Measurements from ENCODE around the gene PDK2. TPM values are rescaled to one million over a fixed set of nuclear protein-coding genes. Genes with fewer than 3 reads are reported as not detected.
A peak's percentile ranks its signal among the peaks of the same experiment; 100 is the strongest.

Gene PDK2
- total and polyA plus RNA-seq, 9 of the 15 experiments (the other 6 are each of a cell fraction or from before 2014, with no cell fraction given) = 0.03 to 2.5 (median 1.4) TPM

DNA sequence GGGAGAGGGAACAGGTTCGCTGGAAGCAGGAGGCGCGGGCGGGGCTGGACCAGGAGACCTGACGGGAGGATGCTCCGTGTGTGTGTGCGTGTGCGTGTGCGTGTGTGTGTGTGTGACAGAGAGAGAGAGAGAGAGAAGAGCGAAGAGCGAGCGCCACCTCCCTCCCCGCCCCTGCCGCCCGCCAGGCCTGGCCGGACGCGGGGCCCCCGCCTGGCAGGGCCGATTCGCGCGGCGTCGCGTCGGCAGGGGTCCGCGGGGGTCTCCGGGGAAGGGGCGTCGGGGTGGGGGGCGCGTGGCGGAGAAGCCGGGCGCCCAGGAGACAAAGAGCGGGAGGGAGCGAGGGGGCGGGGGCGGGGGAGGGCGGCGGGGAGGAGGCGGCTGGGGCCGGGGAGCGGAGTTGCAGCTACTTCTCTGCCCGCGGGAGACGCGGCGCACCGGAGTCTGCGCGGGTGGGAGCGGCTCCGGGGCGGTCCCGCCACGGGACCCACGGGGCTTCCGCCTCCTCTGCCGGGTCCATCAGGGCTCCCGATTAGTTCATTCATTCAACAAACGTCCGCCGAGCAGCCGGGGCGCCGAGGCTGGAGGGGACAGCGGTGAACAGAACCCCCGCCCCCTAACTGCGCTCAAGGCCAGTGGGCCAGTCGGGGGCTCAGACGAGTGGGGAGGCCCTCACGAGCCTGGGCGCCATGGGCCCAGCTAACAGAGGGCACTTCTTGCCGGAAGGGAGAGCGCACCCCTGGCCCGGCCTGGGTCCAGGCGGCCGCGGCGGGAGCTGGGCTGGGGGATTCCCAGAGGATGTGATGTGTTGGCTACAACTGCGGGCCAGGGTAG is 34.8 kb downstream of the PDK2 start, which contains the start of gene SAMD14:
Gene SAMD14, minus strand, starts transcription at position 433 of the 831 bp plus-strand sequence. CDS start 5,201 bp downstream, outside the sequence.
- Histone ChIP-seq H3K36me3 (ENCODE audit: control insufficient read depth, insufficient read depth, low read length) (peaks cover 8% of the 10 kb centered on the region; the same call in 1 of the 3 replicates), H3K4me3 (no peak within 1 kb of the TSS; the same call in 1 of the 2 replicates), H2AFZ (ENCODE audit: low read depth, low read length) (peak within 1 kb of the TSS; percentile 55; the same call in 1 of the 2 replicates), H3K9me1 (ENCODE audit: control insufficient read depth, insufficient read depth, low read length) (no peaks in the 10 kb centered on the region), H3K79me2 (ENCODE audit: control insufficient read depth, insufficient read depth, low read length) (no peaks in the 10 kb centered on the region), H3K9ac (ENCODE audit: insufficient read depth in 1 of 2, low read depth in 2 of 2, low read length in 2 of 2) (peak within 1 kb of the TSS in 1 of 2 experiments; percentile 70; a peak in 2 of 4 replicates), H4K20me1 (replicated peaks; ENCODE audit: control insufficient read depth, insufficient read depth, low read length) (peaks cover 10% of the 10 kb centered on the region; the same call in 1 of the 2 replicates), H3K27ac (ENCODE audit: extremely low read depth, low read depth, low read length) (no peak within 1 kb of the TSS), H3K4me2 (ENCODE audit: insufficient read depth, low read length) (no peak within 1 kb of the TSS; the same call in 1 of the 2 replicates), H3K9me3 (replicated peaks; ENCODE audit: control insufficient read depth, insufficient read depth, low read depth, low read length) (peaks cover 4% of the 10 kb centered on the region; the same call in 1 of the 2 replicates), H3K4me1 (replicated peaks in 1 of 2; ENCODE audit: control insufficient read depth in 2 of 2, insufficient read depth in 2 of 2, low read length in 2 of 2) (peaks cover 8 to 29% of the 10 kb centered on the region in 2 experiments), H3K27me3 (ENCODE audit: control insufficient read depth in 2 of 2, insufficient read depth in 2 of 2, low read length in 2 of 2) (peaks cover 2 to 15% of the 10 kb centered on the region in 2 experiments; a peak in 3 of 5 replicates)
- DNase-seq (ENCODE audit: extremely low read depth in 1 of 4, low spot score in 3 of 4) (peak; percentile 28 to 82 (median 72)), FAIRE-seq (no peak), ATAC-seq (peak; percentile 49; the same call in 2 of the 3 replicates)
- 34% methylated on average over 17 of the region's 84 CpGs for WGBS (ENCODE audit: insufficient coverage, low coverage, missing lambda C conversion rate)
- intact Hi-C loops (cut with micrococcal nuclease) (no loop called here), in situ Hi-C loops (cut with MboI) (no loop called here)
- POLR2A ChIA-PET = interaction anchor here (0.7 to 1.6 kb wide), 3 partner anchors 10 to 952 kb away, joined by 3 to 6 read pairs (median 3); no protein-coding TSS in a partner anchor
- CTCF ChIA-PET (ENCODE audit: low intra/inter-chr PET ratio) = no interaction called here
- BruUV-seq (replicated peaks) = no TSS peak
- TF ChIP-seq ZC3H11A (IDR thresholded peaks at IDR 0.05; ENCODE audit: low read depth, low read length) (no peak), ASH1L (IDR thresholded peaks at IDR 0.05; ENCODE audit: borderline replicate concordance, low read depth, partially characterized antibody) (no peak), NRF1 (conservative IDR thresholded peaks at IDR 0.05 in 1 of 2, IDR thresholded peaks at IDR 0.05 in 1 of 2) (peak; percentile 69 to 74; a peak in 3 of 4 replicates), ZNF76 (CRISPR knock-in tag; IDR thresholded peaks at IDR 0.05; ENCODE audit: borderline replicate concordance) (no peak), PML (IDR thresholded peaks at IDR 0.05; ENCODE audit: low read length) (no peak), ZBTB7A (IDR thresholded peaks at IDR 0.05; ENCODE audit: borderline replicate concordance, control insufficient read depth, low read depth, low read length) (peak; percentile 44; the same call in 1 of the 2 replicates), DIDO1 (tag; IDR thresholded peaks at IDR 0.05; ENCODE audit: low read depth) (no peak), STAG1 (CRISPR knock-in tag; IDR thresholded peaks at IDR 0.05; ENCODE audit: borderline replicate concordance) (no peak), PCBP1 (IDR thresholded peaks at IDR 0.05; ENCODE audit: low read depth, low read length, poor library complexity, severe bottlenecking) (peak; percentile 45), SAFB (IDR thresholded peaks at IDR 0.05; ENCODE audit: borderline replicate concordance, low read depth, low read length) (peak; percentile 66; the same call in 1 of the 2 replicates), NCOA4 (IDR thresholded peaks at IDR 0.05; ENCODE audit: partially characterized antibody) (no peak), RBFOX2 (IDR thresholded peaks at IDR 0.05; ENCODE audit: low read depth, low read length) (no peak), PHF21A (IDR thresholded peaks at IDR 0.05; ENCODE audit: borderline replicate concordance, low read depth) (no peak)
- TF ChIP-seq, protein P1, sequence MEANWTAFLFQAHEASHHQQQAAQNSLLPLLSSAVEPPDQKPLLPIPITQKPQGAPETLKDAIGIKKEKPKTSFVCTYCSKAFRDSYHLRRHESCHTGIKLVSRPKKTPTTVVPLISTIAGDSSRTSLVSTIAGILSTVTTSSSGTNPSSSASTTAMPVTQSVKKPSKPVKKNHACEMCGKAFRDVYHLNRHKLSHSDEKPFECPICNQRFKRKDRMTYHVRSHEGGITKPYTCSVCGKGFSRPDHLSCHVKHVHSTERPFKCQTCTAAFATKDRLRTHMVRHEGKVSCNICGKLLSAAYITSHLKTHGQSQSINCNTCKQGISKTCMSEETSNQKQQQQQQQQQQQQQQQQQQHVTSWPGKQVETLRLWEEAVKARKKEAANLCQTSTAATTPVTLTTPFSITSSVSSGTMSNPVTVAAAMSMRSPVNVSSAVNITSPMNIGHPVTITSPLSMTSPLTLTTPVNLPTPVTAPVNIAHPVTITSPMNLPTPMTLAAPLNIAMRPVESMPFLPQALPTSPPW (CRISPR knock-in tag; IDR thresholded peaks at IDR 0.05) = peak; percentile 80
- TF ChIP-seq, protein P2, sequence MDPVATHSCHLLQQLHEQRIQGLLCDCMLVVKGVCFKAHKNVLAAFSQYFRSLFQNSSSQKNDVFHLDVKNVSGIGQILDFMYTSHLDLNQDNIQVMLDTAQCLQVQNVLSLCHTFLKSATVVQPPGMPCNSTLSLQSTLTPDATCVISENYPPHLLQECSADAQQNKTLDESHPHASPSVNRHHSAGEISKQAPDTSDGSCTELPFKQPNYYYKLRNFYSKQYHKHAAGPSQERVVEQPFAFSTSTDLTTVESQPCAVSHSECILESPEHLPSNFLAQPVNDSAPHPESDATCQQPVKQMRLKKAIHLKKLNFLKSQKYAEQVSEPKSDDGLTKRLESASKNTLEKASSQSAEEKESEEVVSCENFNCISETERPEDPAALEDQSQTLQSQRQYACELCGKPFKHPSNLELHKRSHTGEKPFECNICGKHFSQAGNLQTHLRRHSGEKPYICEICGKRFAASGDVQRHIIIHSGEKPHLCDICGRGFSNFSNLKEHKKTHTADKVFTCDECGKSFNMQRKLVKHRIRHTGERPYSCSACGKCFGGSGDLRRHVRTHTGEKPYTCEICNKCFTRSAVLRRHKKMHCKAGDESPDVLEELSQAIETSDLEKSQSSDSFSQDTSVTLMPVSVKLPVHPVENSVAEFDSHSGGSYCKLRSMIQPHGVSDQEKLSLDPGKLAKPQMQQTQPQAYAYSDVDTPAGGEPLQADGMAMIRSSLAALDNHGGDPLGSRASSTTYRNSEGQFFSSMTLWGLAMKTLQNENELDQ (CRISPR knock-in tag; IDR thresholded peaks at IDR 0.05; ENCODE audit: borderline replicate concordance) = no peak

Measured in K562 (cell line).